B cell (primary cell): Measurements from ENCODE around the gene PIK3C2G. TPM values are rescaled to one million over a fixed set of nuclear protein-coding genes. Genes with fewer than 3 reads are reported as not detected.

Source experiments
- ATAC-seq: fragments of 200-7000 bp; cut with Tn5 transposase; one replicate; pipeline ENCODE4 v1.10.0; 2021; ENCODE audit warnings: low read depth, mild to moderate bottlenecking, moderate number of reproducible peaks, moderate library complexity
- CTCF ChIA-PET: fragments of 350-600 bp; sonication (Branson Sonifier 250); formaldehyde crosslinking; loops from one replicate; lab custom pipeline; 2021; ENCODE audit warnings: antibody characterized with exemption, inconsistent platforms; lab: Charles Lee
- POLR2A ChIA-PET: fragments of 350-600 bp; sonication (Branson Sonifier 250); formaldehyde crosslinking; loops from one replicate; lab custom pipeline; 2021; ENCODE audit warnings: antibody characterized with exemption; lab: Charles Lee
- DNase-seq: peaks from one replicate; pipeline ENCODE4 v3.0.0; 2013
- H2AFZ ChIP-seq: 2 replicates; pipeline ENCODE4 v1.6.1; 2012; ENCODE audit warnings: mild to moderate bottlenecking, low read depth, low read length; ENCODE audit not compliant: insufficient read depth, poor library complexity, severe bottlenecking
- H3K27ac ChIP-seq, 2 donors: 1 replicate in 1 of 2; 2 replicates in 1 of 2; pipeline ENCODE4 v1.5.1; 2012 to 2013; ENCODE audit warnings: low read length in 2 of 2, mild to moderate bottlenecking in 2 of 2, moderate library complexity in 1 of 2
- H3K27me3 ChIP-seq, 4 experiments: fragments of 200-600 bp in 1 of 4; sonication (generic) in 1 of 4; replicated peaks in 1 of 4; 1 replicate in 2 of 4; 2 replicates in 2 of 4; pipeline versions ENCODE4 v1.6.1 to v1.7.0; 2013 to 2016; ENCODE audit warnings: low read length in 3 of 4, mild to moderate bottlenecking in 2 of 4, mixed read lengths in 1 of 4, moderate library complexity in 1 of 4; ENCODE audit not compliant: insufficient read depth in 4 of 4, control insufficient read depth in 3 of 4; ENCODE audit errors: control extremely low read depth in 1 of 4
- H3K36me3 ChIP-seq, 2 experiments: replicated peaks in 1 of 2; 1 replicate in 1 of 2; 2 replicates in 1 of 2; pipeline versions ENCODE4 v1.6.1 to v1.7.1; 2013; ENCODE audit warnings: low read length in 1 of 2; ENCODE audit not compliant: insufficient read depth in 2 of 2, control insufficient read depth in 1 of 2; ENCODE audit errors: control extremely low read depth in 1 of 2, extremely low read depth in 1 of 2
- H3K4me1 ChIP-seq, 2 donors: fragments of 200-600 bp in 1 of 2; sonication (generic) in 1 of 2; 1 replicate in 1 of 2; 2 replicates in 1 of 2; pipeline versions ENCODE4 v1.5.1 to v1.6.1; 2013 to 2017; ENCODE audit warnings: low read length in 2 of 2; ENCODE audit not compliant: control insufficient read depth in 2 of 2, insufficient read depth in 2 of 2
- H3K4me2 ChIP-seq: replicated peaks from 2 replicates; pipeline ENCODE3; 2012; ENCODE audit warnings: mild to moderate bottlenecking, low read depth, low read length; ENCODE audit not compliant: poor library complexity, severe bottlenecking
- H3K4me3 ChIP-seq, 5 experiments: fragments of 200-600 bp in 1 of 5; sonication (generic) in 1 of 5; 1 replicate in 3 of 5; 2 replicates in 2 of 5; pipeline versions ENCODE4 v1.5.1 to v1.7.0; 2011 to 2016; ENCODE audit warnings: low read length in 4 of 5, mild to moderate bottlenecking in 4 of 5, low read depth in 2 of 5, control low read depth in 1 of 5, moderate library complexity in 1 of 5; ENCODE audit not compliant: insufficient read depth in 1 of 5; ENCODE audit errors: control extremely low read depth in 1 of 5, extremely low read depth in 1 of 5
- H3K79me2 ChIP-seq: fragments of 200-600 bp; sonication (generic); one replicate; pipeline ENCODE4 v1.6.0; 2016; ENCODE audit warnings: low read length; ENCODE audit not compliant: control insufficient read depth, insufficient read depth
- H3K9ac ChIP-seq: fragments of 200-600 bp; sonication (generic); 2 replicates; pipeline ENCODE4 v1.6.1; 2017; ENCODE audit warnings: mild to moderate bottlenecking, low read length, moderate library complexity
- H3K9me3 ChIP-seq, 3 donors: one replicate each; pipeline versions ENCODE4 v1.6.1 to v1.7.1; 2013; ENCODE audit warnings: low read length in 2 of 3; ENCODE audit not compliant: control insufficient read depth in 2 of 3, insufficient read depth in 1 of 3; ENCODE audit errors: control extremely low read depth in 1 of 3
- H4K20me1 ChIP-seq: 2 replicates; pipeline ENCODE4 v1.6.0; 2012; ENCODE audit warnings: mild to moderate bottlenecking, low read length; ENCODE audit not compliant: insufficient read depth, control insufficient read depth, poor library complexity, severe bottlenecking
- H3K27ac Mint-ChIP-seq: one replicate; pipeline ENCODE4 v1.8.0; 2021; ENCODE audit warnings: mixed read lengths
- H3K27me3 Mint-ChIP-seq: one replicate; pipeline ENCODE4 v1.8.0; 2021; ENCODE audit warnings: mixed read lengths
- H3K4me1 Mint-ChIP-seq: one replicate; pipeline ENCODE4 v1.8.0; 2021; ENCODE audit warnings: mixed read lengths
- H3K4me3 Mint-ChIP-seq: one replicate; pipeline ENCODE4 v1.8.0; 2021; ENCODE audit warnings: mixed read lengths
- H3K9me3 Mint-ChIP-seq: one replicate; pipeline ENCODE4 v1.8.0; 2022; ENCODE audit warnings: mixed read lengths; ENCODE audit not compliant: insufficient read depth
- CTCF ChIP-seq: fragments of 200-600 bp; IDR thresholded peaks from one replicate; pipeline ENCODE4 v1.8.0; 2022; ENCODE audit warnings: antibody characterized with exemption, mild to moderate bottlenecking
- EZH2 ChIP-seq: IDR thresholded peaks from 2 replicates; pipeline ENCODE4 v1.6.1; 2012; ENCODE audit warnings: borderline replicate concordance, low read depth, mild to moderate bottlenecking, moderate library complexity, low read length; ENCODE audit not compliant: insufficient read depth, poor library complexity, severe bottlenecking
- WGBS: methylation state at CpG from one replicate; pipeline ENCODE4 v1.1.5; 2013; ENCODE audit warnings: missing lambda C conversion rate; ENCODE audit not compliant: insufficient coverage; 5-methylcytosine and 5-hydroxymethylcytosine counted together
- intact Hi-C: fragments of 100-400 bp; cut with micrococcal nuclease; formaldehyde crosslinking; loops from one replicate; pipeline ENCODE4 v1.10.0; 2022
- polyA plus RNA-seq: library from polyadenylated mRNA; depleted of rRNA; stranded (reverse); fragments of >200 nt; gene quantifications from 2 replicates; pipeline ENCODE4 v1.2.3, GENCODE V29; 2012
- total RNA-seq, 2 donors: library from RNA; stranded (reverse); fragments of 120-200 nt in 1 of 2; gene quantifications; 1 replicate in 1 of 2; 2 replicates in 1 of 2; pipeline versions ENCODE4 v1.2.3 to v1.2.4, GENCODE V29; 2013 to 2022

Gene PIK3C2G
- total and polyA plus RNA-seq, 2 donors (not counting 1 experiment from before 2014, with no cell fraction given) = not detected

GRCh38 chr12:18581232-18581962, 320.1 kb downstream of the PIK3C2G start:
- H3K4me3 Mint-ChIP-seq = no peak overlapping the region
- Histone ChIP-seq H3K9ac (no peak overlapping the region), H3K27me3 (no peaks in the 10 kb centered on the region), H3K9me3 (peaks cover 0 to 14% (median 0%) of the 10 kb centered on the region in 3 donors), H3K4me2 (no peak overlapping the region), H3K79me2 (no peaks in the 10 kb centered on the region), H2AFZ (no peak overlapping the region), H3K4me3 (no peak overlapping the region), H3K36me3 (no peaks in the 10 kb centered on the region), H4K20me1 (no peaks in the 10 kb centered on the region), H3K27ac (no peak overlapping the region), H3K4me1 (no peaks in the 10 kb centered on the region)
- no peak overlapping the region for H3K27ac Mint-ChIP-seq
- ATAC-seq (no peak), DNase-seq (no peak)
- TF ChIP-seq EZH2 = no peak
- no peak for TF ChIP-seq CTCF
- no CpG with 5 or more reads among the region's 2 CpGs for WGBS
- POLR2A ChIA-PET = no interaction called here
- no peaks in the 10 kb centered on the region for H3K4me1 Mint-ChIP-seq
- intact Hi-C loops = no loop called here
- peaks cover 6% of the 10 kb centered on the region for H3K9me3 Mint-ChIP-seq
- CTCF ChIA-PET = no interaction called here
- H3K27me3 Mint-ChIP-seq = no peaks in the 10 kb centered on the region

- Histone ChIP-seq H3K4me2 (no peak overlapping the region), H3K9ac (no peak overlapping the region), H3K36me3 (no peaks in the 10 kb centered on the region), H3K4me1 (no peaks in the 10 kb centered on the region), H4K20me1 (no peaks in the 10 kb centered on the region), H3K27me3 (no peaks in the 10 kb centered on the region), H2AFZ (no peak overlapping the region), H3K9me3 (peaks cover 0 to 14% (median 0%) of the 10 kb centered on the region in 3 donors), H3K79me2 (no peaks in the 10 kb centered on the region), H3K27ac (no peak overlapping the region), H3K4me3 (no peak overlapping the region)
- intact Hi-C loops = no loop called here
- POLR2A ChIA-PET = no interaction called here
- H3K27me3 Mint-ChIP-seq = no peaks in the 10 kb centered on the region
- CTCF ChIA-PET = no interaction called here
- TF ChIP-seq EZH2 (no peak), CTCF (no peak)
- DNase-seq (no peak), ATAC-seq (no peak)
- no peak overlapping the region for H3K27ac Mint-ChIP-seq
- no peak overlapping the region for H3K4me3 Mint-ChIP-seq
- peaks cover 6% of the 10 kb centered on the region for H3K9me3 Mint-ChIP-seq
- no peaks in the 10 kb centered on the region for H3K4me1 Mint-ChIP-seq
These were observed 322.3 kb downstream of the PIK3C2G start for GRCh38 chr12:18583655-18584054.
